Osteoblast (primary cell): ENCODE measurements around the gene UVSSA. TPM values are rescaled to one million over a fixed set of nuclear protein-coding genes. Genes with fewer than 3 reads are reported as not detected.

Experiments
- DNase-seq: peaks from one replicate; pipeline ENCODE4 v3.0.0; 2011; ENCODE audit warnings: low spot score, mixed read lengths; ENCODE audit not compliant: insufficient read length; ENCODE audit errors: missing footprints
- H2AFZ ChIP-seq: 2 replicates; pipeline ENCODE4 v1.6.0; 2011; ENCODE audit warnings: mild to moderate bottlenecking, low read length
- H3K27ac ChIP-seq: 2 replicates; pipeline ENCODE4 v1.5.1; 2011; ENCODE audit warnings: mild to moderate bottlenecking, low read depth, low read length, moderate library complexity
- H3K27me3 ChIP-seq: 2 replicates; pipeline ENCODE4 v1.6.0; 2012; ENCODE audit warnings: mild to moderate bottlenecking, control low read depth, inconsistent platforms, low read length, moderate library complexity; ENCODE audit not compliant: insufficient read depth
- H3K36me3 ChIP-seq: 2 replicates; pipeline ENCODE4 v1.5.1; 2011; ENCODE audit warnings: mild to moderate bottlenecking, low read length, control low read depth, moderate library complexity; ENCODE audit not compliant: insufficient read depth
- H3K4me1 ChIP-seq: 2 replicates; pipeline ENCODE4 v1.5.1; 2011; ENCODE audit warnings: mild to moderate bottlenecking, low read length, control low read depth, moderate library complexity; ENCODE audit not compliant: insufficient read depth
- H3K4me2 ChIP-seq: 2 replicates; pipeline ENCODE4 v1.6.0; 2011; ENCODE audit warnings: mild to moderate bottlenecking, low read length; ENCODE audit not compliant: insufficient read depth
- H3K4me3 ChIP-seq: fragments of 200-600 bp; sonication (generic); 3 replicates; pipeline ENCODE4 v1.5.1; 2012; ENCODE audit warnings: mild to moderate bottlenecking, low read length, inconsistent platforms; ENCODE audit not compliant: insufficient read depth
- H3K79me2 ChIP-seq: 2 replicates; pipeline ENCODE4 v1.6.0; 2012; ENCODE audit warnings: mild to moderate bottlenecking, low read length, control low read depth, inconsistent platforms; ENCODE audit not compliant: insufficient read depth
- H3K9me3 ChIP-seq: 2 replicates; pipeline ENCODE4 v1.5.1; 2011; ENCODE audit warnings: low read depth, low read length, control low read depth
- H4K20me1 ChIP-seq: 2 replicates; pipeline ENCODE4 v1.6.0; 2012; ENCODE audit warnings: mild to moderate bottlenecking, low read length, control low read depth; ENCODE audit not compliant: insufficient read depth
- total RNA-seq: library from RNA; depleted of rRNA; stranded (reverse); fragments of >200 nt; gene quantifications from 2 replicates; pipeline ENCODE4 v1.2.3, GENCODE V29; 2012
- TF ChIP-seq, protein P1 (sequence below): IDR thresholded peaks from 2 replicates; pipeline ENCODE4 v1.5.1; 2011; ENCODE audit warnings: mild to moderate bottlenecking, low read depth, low read length, moderate library complexity; ENCODE audit errors: extremely low read depth

The UVSSA gene, protein sequence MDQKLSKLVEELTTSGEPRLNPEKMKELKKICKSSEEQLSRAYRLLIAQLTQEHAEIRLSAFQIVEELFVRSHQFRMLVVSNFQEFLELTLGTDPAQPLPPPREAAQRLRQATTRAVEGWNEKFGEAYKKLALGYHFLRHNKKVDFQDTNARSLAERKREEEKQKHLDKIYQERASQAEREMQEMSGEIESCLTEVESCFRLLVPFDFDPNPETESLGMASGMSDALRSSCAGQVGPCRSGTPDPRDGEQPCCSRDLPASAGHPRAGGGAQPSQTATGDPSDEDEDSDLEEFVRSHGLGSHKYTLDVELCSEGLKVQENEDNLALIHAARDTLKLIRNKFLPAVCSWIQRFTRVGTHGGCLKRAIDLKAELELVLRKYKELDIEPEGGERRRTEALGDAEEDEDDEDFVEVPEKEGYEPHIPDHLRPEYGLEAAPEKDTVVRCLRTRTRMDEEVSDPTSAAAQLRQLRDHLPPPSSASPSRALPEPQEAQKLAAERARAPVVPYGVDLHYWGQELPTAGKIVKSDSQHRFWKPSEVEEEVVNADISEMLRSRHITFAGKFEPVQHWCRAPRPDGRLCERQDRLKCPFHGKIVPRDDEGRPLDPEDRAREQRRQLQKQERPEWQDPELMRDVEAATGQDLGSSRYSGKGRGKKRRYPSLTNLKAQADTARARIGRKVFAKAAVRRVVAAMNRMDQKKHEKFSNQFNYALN
- total RNA-seq, result 12.7 and 14.8 TPM in 2 replicates

DNA sequence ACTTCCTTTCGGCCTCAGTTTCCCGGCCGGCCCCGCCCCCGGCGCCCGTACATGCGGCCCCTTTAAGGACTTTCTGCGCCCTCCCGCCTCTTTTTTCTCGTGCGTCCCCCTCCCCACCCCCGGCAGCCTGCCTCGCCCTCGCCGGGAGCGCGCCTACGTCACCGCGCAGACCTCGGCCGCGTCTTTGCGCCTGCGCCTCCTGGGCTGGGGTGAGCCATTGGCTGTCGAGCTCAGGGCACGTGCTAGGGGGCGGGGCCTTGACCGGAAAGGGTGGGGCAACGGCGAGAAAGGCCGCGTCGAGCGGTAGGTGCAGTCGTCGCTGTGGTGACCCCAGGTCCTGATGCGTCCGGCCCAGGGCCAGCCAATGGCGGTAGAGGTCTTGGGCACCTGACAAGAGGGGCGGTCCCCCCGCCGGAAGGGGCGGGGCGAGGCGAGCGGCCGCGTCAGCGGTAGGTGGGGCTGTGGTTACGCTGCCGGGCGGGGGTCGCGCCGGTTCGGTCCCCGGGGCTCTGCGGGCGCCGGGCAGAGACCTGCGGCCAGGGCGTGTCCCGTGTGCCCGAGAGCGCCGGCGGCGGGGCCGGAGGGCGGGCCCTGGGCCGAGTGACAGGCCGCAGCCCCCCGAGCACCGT is at the start of gene UVSSA:
UVSSA (plus strand) TSS at position 428 of the 629 bp plus-strand sequence. CDS start 884 bp downstream, outside the sequence.
- peak; percentile 100 for DNase-seq

GRCh38 chr4:1297456-1298325 is 49.3 kb upstream of the UVSSA start:
- H4K20me1 ChIP-seq, result peaks cover 69% of the 10 kb centered on the region
- no peak overlapping the region for H3K4me2 ChIP-seq
- H3K27me3 ChIP-seq, result no peaks in the 10 kb centered on the region
- H3K4me1 ChIP-seq, result peaks cover 12% of the 10 kb centered on the region
- H2AFZ ChIP-seq, result no peak overlapping the region
- TF ChIP-seq, protein P1, sequence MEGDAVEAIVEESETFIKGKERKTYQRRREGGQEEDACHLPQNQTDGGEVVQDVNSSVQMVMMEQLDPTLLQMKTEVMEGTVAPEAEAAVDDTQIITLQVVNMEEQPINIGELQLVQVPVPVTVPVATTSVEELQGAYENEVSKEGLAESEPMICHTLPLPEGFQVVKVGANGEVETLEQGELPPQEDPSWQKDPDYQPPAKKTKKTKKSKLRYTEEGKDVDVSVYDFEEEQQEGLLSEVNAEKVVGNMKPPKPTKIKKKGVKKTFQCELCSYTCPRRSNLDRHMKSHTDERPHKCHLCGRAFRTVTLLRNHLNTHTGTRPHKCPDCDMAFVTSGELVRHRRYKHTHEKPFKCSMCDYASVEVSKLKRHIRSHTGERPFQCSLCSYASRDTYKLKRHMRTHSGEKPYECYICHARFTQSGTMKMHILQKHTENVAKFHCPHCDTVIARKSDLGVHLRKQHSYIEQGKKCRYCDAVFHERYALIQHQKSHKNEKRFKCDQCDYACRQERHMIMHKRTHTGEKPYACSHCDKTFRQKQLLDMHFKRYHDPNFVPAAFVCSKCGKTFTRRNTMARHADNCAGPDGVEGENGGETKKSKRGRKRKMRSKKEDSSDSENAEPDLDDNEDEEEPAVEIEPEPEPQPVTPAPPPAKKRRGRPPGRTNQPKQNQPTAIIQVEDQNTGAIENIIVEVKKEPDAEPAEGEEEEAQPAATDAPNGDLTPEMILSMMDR, result no peak
- H3K27ac ChIP-seq, result no peak overlapping the region
- peak; percentile 64 for DNase-seq
- H3K79me2 ChIP-seq, result peaks cover 95% of the 10 kb centered on the region
- H3K4me3 ChIP-seq, result no peak overlapping the region
- no peaks in the 10 kb centered on the region for H3K9me3 ChIP-seq
- peaks cover 28% of the 10 kb centered on the region for H3K36me3 ChIP-seq

More for the DNA sequence above, at the start of gene UVSSA:
- Histone ChIP-seq H3K36me3 (no peaks in the 10 kb centered on the region), H3K27me3 (no peaks in the 10 kb centered on the region), H4K20me1 (peaks cover 4% of the 10 kb centered on the region), H3K4me1 (peaks cover 22% of the 10 kb centered on the region), H3K4me2 (peak within 1 kb of the TSS; percentile 98), H3K79me2 (peaks cover 52% of the 10 kb centered on the region), H2AFZ (peak within 1 kb of the TSS; percentile 79), H3K27ac (peak within 1 kb of the TSS; percentile 95), H3K4me3 (peak within 1 kb of the TSS; percentile 88), H3K9me3 (no peaks in the 10 kb centered on the region)
- TF ChIP-seq, protein P1, result no peak

DNA sequence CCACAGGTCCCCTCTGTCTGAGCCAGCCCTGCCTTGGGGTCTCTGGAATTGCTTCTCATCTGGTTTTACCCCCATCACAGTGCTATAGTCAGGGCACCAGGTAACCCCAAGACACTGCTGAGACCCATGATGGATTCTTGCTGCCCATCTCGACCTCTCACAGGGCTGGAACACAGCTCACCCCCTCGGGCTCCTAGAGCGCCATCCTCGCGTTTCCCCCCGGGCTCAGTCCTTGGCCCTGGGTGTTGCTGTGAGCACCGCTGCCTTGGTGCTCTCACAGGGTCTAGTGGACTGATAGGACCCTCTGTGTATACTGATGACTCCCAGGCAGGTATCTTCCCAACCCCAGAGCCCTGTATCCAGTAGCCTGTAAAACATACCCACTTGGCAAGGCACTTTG is 48.5 kb upstream of the UVSSA start:
- H3K4me2 ChIP-seq, result no peak overlapping the region
- peaks cover 11% of the 10 kb centered on the region for H3K4me1 ChIP-seq
- no peak overlapping the region for H3K4me3 ChIP-seq
- H3K27me3 ChIP-seq, result no peaks in the 10 kb centered on the region
- H3K9me3 ChIP-seq, result no peaks in the 10 kb centered on the region
- peaks cover 71% of the 10 kb centered on the region for H4K20me1 ChIP-seq
- no peak overlapping the region for H2AFZ ChIP-seq
- TF ChIP-seq, protein P1, result no peak
- DNase-seq, result peak; percentile 32
- peaks cover 28% of the 10 kb centered on the region for H3K36me3 ChIP-seq
- no peak overlapping the region for H3K27ac ChIP-seq
- peaks cover 95% of the 10 kb centered on the region for H3K79me2 ChIP-seq
